GM19452 (cell line): Measurements from ENCODE around the gene ZMIZ2.
"Not testable (repeated sequence)": the region's sequence is repeated elsewhere in the genome, so short reads cannot be mapped to it uniquely, and the experiment has no call there.

Experiments used
- ATAC-seq: cut with Tn5 transposase; IDR thresholded peaks from one replicate; pipeline ENCODE4 v1.9.1; 2021; ENCODE audit not compliant: unreplicated experiment

ZMIZ2 gene

GRCh38 chr7:44727158-44727936, 21.3 kb upstream of the ZMIZ2 start:
- ATAC-seq: no peak

GRCh38 chr7:44727937-44728262, 20.7 kb upstream of the ZMIZ2 start:
- no peak for ATAC-seq

- ATAC-seq: no peak
Measured at GRCh38 chr7:44729949-44730590, 18.6 kb upstream of the ZMIZ2 start.

GRCh38 chr7:44732971-44733370, 15.7 kb upstream of the ZMIZ2 start:
- not testable (repeated sequence) for ATAC-seq

GRCh38 chr7:44733708-44734481, 14.8 kb upstream of the ZMIZ2 start:
- no peak for ATAC-seq

- peak; percentile 63 for ATAC-seq
Measured at GRCh38 chr7:44735403-44736165, 13.1 kb upstream of the ZMIZ2 start.

- ATAC-seq: no peak
Measured at GRCh38 chr7:44736896-44737295, 11.8 kb upstream of the ZMIZ2 start.

- ATAC-seq: no peak
Measured at GRCh38 chr7:44738051-44738723, 10.5 kb upstream of the ZMIZ2 start.

- ATAC-seq: no peak
Measured at GRCh38 chr7:44738876-44739665, 9.6 kb upstream of the ZMIZ2 start.

- no peak for ATAC-seq
Measured at GRCh38 chr7:44740055-44740454, 8.6 kb upstream of the ZMIZ2 start.

GRCh38 chr7:44743750-44744149, 4.9 kb upstream of the ZMIZ2 start:
- no peak for ATAC-seq

GRCh38 chr7:44748948-44749731, 493 bp downstream of the ZMIZ2 start:
- ATAC-seq: peak; percentile 12

GRCh38 chr7:44749992-44750391, 1.3 kb downstream of the ZMIZ2 start:
- ATAC-seq: no peak

GRCh38 chr7:44750424-44750823, 1.8 kb downstream of the ZMIZ2 start:
- ATAC-seq: no peak

- peak; percentile 50 for ATAC-seq
Measured at GRCh38 chr7:44750921-44751571, 2.4 kb downstream of the ZMIZ2 start.

GRCh38 chr7:44752822-44753221, 4.2 kb downstream of the ZMIZ2 start:
- no peak for ATAC-seq

- ATAC-seq: no peak
Measured at GRCh38 chr7:44754802-44755697, 6.4 kb downstream of the ZMIZ2 start.
